Measurements from ENCODE around the gene CT47C1.

Gene CT47C1

GRCh38 chrX:119084766-119085165 is 12.0 kb downstream of the CT47C1 start:
- Histone ChIP-seq H3K36me3 (ENCODE audit: control insufficient read depth, insufficient read depth, low read length) (no peaks in the 10 kb centered on the region), H3K9ac (ENCODE audit: low read length) (no peak overlapping the region), H3K27ac (ENCODE audit: low read depth, low read length) (no peak overlapping the region), H3K4me1 (ENCODE audit: control insufficient read depth, insufficient read depth, low read length) (no peaks in the 10 kb centered on the region), H3K27me3 (ENCODE audit: control insufficient read depth, insufficient read depth, low read length) (no peaks in the 10 kb centered on the region), H3K4me3 (ENCODE audit: low read length) (no peak overlapping the region)

- Histone ChIP-seq H3K27me3 (ENCODE audit: control insufficient read depth, insufficient read depth, low read length) (no peaks in the 10 kb centered on the region), H3K9ac (ENCODE audit: low read length) (no peak overlapping the region), H3K27ac (ENCODE audit: low read depth, low read length) (no peak overlapping the region), H3K36me3 (ENCODE audit: control insufficient read depth, insufficient read depth, low read length) (no peaks in the 10 kb centered on the region), H3K4me3 (ENCODE audit: low read length) (no peak overlapping the region), H3K4me1 (ENCODE audit: control insufficient read depth, insufficient read depth, low read length) (no peaks in the 10 kb centered on the region)
Measured at GRCh38 chrX:119087121-119087520, 14.3 kb downstream of the CT47C1 start.

DNA sequence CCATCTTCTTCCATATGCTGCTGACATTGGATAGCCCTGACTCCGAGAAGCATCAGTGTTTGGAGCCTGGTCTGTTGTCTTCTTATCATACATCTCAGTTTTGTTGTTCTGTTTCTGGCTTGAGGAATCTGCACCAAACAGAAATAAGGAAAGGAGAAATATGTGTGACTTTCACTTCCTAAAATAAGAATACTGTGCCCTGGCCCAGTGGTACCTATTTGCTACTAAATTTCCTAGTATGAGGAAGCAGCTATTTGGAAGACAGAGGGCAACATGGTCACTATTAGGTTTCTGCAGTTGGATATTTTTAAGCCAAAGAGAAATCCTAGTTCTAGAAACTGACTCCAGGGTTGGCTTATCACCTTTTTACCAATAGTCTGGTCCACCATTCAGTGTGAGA is 16.8 kb downstream of the CT47C1 start:
- H3K4me1 ChIP-seq (ENCODE audit: control insufficient read depth, insufficient read depth, low read length): no peaks in the 10 kb centered on the region
- no peak overlapping the region for H3K9ac ChIP-seq (ENCODE audit: low read length)
- H3K4me3 ChIP-seq (ENCODE audit: low read length): no peak overlapping the region
- H3K27ac ChIP-seq (ENCODE audit: low read depth, low read length): no peak overlapping the region
- no peaks in the 10 kb centered on the region for H3K27me3 ChIP-seq (ENCODE audit: control insufficient read depth, insufficient read depth, low read length)
- H3K36me3 ChIP-seq (ENCODE audit: control insufficient read depth, insufficient read depth, low read length): no peaks in the 10 kb centered on the region

DNA sequence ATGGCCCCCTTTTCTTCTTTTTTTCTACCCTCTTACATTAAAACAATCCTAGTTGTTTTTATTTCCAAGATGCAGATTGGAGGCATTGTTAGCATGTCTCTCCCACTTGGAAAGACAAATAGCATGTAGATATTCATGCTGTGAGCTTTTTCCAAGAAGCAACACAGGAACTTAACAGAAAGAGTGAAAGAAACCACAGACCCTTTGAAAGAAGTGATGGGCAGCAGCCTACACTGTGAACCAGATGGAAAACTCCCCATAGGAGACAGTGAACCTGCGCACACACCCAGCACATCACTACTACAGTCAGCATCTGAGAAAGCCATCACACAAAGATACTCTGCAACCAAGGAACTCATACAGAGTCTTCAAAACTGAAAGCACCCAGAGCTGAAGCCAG is 17.8 kb downstream of the CT47C1 start:
- Histone ChIP-seq H3K27me3 (ENCODE audit: control insufficient read depth, insufficient read depth, low read length) (no peaks in the 10 kb centered on the region), H3K9ac (ENCODE audit: low read length) (no peak overlapping the region), H3K4me1 (ENCODE audit: control insufficient read depth, insufficient read depth, low read length) (no peaks in the 10 kb centered on the region), H3K4me3 (ENCODE audit: low read length) (no peak overlapping the region), H3K27ac (ENCODE audit: low read depth, low read length) (no peak overlapping the region), H3K36me3 (ENCODE audit: control insufficient read depth, insufficient read depth, low read length) (no peaks in the 10 kb centered on the region)

DNA sequence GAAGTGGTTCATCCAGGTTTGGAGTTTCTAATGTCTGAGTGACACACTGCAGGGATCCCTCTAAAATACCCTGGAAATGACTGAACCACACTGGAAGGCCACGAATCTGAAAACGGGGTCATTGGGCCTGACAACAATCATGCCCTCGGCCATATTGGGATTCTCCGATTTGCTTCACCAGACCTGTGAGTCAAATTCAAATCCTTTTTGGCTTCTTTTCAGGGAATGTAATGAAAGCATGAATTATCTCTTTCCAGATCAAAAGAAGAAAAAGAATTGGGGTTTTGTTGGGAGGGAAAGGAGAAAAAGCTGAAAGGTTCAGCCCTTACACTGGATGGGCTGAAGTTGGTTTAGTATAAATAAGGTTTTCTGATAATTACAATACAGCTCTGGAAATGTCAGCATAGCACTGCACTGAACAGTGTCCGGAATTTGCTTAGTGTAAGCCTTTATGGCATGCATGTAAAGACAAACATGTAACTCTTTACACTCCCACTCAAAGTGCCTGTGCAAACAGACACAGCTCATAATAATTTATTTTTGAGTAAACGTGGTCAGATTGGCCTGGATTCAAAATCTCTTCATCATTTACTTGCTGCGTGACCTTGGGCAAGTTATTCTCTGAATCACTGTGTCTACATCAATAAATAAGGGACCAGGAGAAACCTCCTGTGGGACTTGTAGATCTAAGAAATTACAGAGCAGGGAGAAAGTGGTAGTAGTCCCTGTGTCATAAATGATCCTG is 21.4 kb downstream of the CT47C1 start:
- Histone ChIP-seq H3K27me3 (ENCODE audit: control insufficient read depth, insufficient read depth, low read length) (no peaks in the 10 kb centered on the region), H3K4me3 (ENCODE audit: low read length) (no peak overlapping the region), H3K36me3 (ENCODE audit: control insufficient read depth, insufficient read depth, low read length) (no peaks in the 10 kb centered on the region), H3K9ac (ENCODE audit: low read length) (no peak overlapping the region), H3K4me1 (ENCODE audit: control insufficient read depth, insufficient read depth, low read length) (no peaks in the 10 kb centered on the region), H3K27ac (ENCODE audit: low read depth, low read length) (no peak overlapping the region)

GRCh38 chrX:119094819-119095218 is 22.0 kb downstream of the CT47C1 start:
- Histone ChIP-seq H3K27me3 (ENCODE audit: control insufficient read depth, insufficient read depth, low read length) (no peaks in the 10 kb centered on the region), H3K9ac (ENCODE audit: low read length) (no peak overlapping the region), H3K36me3 (ENCODE audit: control insufficient read depth, insufficient read depth, low read length) (no peaks in the 10 kb centered on the region), H3K4me3 (ENCODE audit: low read length) (no peak overlapping the region), H3K27ac (ENCODE audit: low read depth, low read length) (no peak overlapping the region), H3K4me1 (ENCODE audit: control insufficient read depth, insufficient read depth, low read length) (no peaks in the 10 kb centered on the region)

DNA sequence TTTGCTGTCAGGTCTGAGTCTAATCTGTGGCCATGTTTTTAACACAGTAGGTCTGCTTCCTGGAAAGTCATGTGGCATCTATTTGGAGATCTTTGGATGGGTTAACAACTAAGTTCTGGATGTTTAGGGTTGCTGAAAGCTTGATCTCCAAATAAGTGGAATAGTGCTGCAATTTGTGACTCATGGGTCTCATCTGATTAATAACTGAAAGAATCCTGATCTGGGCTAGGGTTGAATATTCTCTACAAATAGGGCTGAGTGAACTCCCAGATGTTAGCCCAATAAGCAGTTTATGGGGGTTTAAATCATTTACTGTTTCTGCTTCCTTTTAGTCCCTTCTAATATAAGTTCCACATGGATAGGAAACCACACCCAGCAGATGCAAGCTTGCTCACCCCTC is 23.1 kb downstream of the CT47C1 start:
- no peak overlapping the region for H3K9ac ChIP-seq (ENCODE audit: low read length)
- H3K36me3 ChIP-seq (ENCODE audit: control insufficient read depth, insufficient read depth, low read length): no peaks in the 10 kb centered on the region
- H3K27ac ChIP-seq (ENCODE audit: low read depth, low read length): no peak overlapping the region
- no peak overlapping the region for H3K4me3 ChIP-seq (ENCODE audit: low read length)
- no peaks in the 10 kb centered on the region for H3K4me1 ChIP-seq (ENCODE audit: control insufficient read depth, insufficient read depth, low read length)
- no peaks in the 10 kb centered on the region for H3K27me3 ChIP-seq (ENCODE audit: control insufficient read depth, insufficient read depth, low read length)

DNA sequence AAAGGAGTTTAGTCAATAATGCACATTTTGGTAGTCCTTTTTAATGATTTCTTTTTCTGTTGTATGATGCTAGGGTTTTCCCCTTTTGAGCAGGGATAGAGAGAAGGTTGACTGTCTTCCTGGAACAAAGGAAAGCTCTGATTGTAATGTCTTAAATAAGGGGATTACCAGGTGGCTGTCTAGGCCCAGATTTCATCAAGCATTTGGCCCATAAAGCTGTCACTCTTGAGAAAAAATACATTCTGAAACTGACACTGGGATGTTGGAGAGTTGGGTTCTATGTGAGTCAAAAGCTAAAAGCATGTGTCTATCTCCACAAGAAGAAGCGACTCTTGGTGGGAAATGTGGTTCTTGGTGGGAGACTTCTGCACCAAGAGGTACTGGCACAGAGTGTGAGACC is 28.4 kb downstream of the CT47C1 start:
- no peak overlapping the region for H3K27ac ChIP-seq (ENCODE audit: low read depth, low read length)
- no peak overlapping the region for H3K4me3 ChIP-seq (ENCODE audit: low read length)
- no peaks in the 10 kb centered on the region for H3K4me1 ChIP-seq (ENCODE audit: control insufficient read depth, insufficient read depth, low read length)
- no peak overlapping the region for H3K9ac ChIP-seq (ENCODE audit: low read length)
- no peaks in the 10 kb centered on the region for H3K36me3 ChIP-seq (ENCODE audit: control insufficient read depth, insufficient read depth, low read length)
- no peaks in the 10 kb centered on the region for H3K27me3 ChIP-seq (ENCODE audit: control insufficient read depth, insufficient read depth, low read length)

DNA sequence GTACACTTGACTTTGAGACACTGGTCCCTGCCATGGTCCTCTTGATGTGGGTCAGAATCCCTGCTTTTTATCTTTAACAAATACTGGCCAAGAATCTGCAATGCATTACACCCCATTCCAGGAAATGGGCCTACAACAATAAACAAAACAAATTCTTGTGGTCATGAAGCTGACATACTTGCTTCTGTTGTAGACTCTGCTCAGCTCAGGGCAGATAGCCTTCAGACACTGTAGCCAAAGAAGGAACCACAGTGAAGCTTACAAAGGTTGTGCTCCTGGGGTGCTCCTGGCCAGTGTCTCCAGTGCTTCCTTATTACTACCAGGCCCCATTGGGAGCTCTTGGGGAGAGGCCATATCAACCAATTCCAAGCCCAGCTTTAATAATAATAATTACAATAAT is 33.0 kb downstream of the CT47C1 start:
- Histone ChIP-seq H3K4me1 (ENCODE audit: control insufficient read depth, insufficient read depth, low read length) (no peaks in the 10 kb centered on the region), H3K36me3 (ENCODE audit: control insufficient read depth, insufficient read depth, low read length) (no peaks in the 10 kb centered on the region), H3K27ac (ENCODE audit: low read depth, low read length) (no peak overlapping the region), H3K27me3 (ENCODE audit: control insufficient read depth, insufficient read depth, low read length) (no peaks in the 10 kb centered on the region), H3K9ac (ENCODE audit: low read length) (no peak overlapping the region), H3K4me3 (ENCODE audit: low read length) (no peak overlapping the region)

- Histone ChIP-seq H3K27me3 (ENCODE audit: control insufficient read depth, insufficient read depth, low read length) (no peaks in the 10 kb centered on the region), H3K27ac (ENCODE audit: low read depth, low read length) (no peak overlapping the region), H3K9ac (ENCODE audit: low read length) (no peak overlapping the region), H3K36me3 (ENCODE audit: control insufficient read depth, insufficient read depth, low read length) (no peaks in the 10 kb centered on the region), H3K4me3 (ENCODE audit: low read length) (no peak overlapping the region), H3K4me1 (ENCODE audit: control insufficient read depth, insufficient read depth, low read length) (no peaks in the 10 kb centered on the region)
Measured at GRCh38 chrX:119107206-119107605, 34.4 kb downstream of the CT47C1 start.

- Histone ChIP-seq H3K9ac (ENCODE audit: low read length) (no peak overlapping the region), H3K4me1 (ENCODE audit: control insufficient read depth, insufficient read depth, low read length) (no peaks in the 10 kb centered on the region), H3K27ac (ENCODE audit: low read depth, low read length) (no peak overlapping the region), H3K27me3 (ENCODE audit: control insufficient read depth, insufficient read depth, low read length) (no peaks in the 10 kb centered on the region), H3K36me3 (ENCODE audit: control insufficient read depth, insufficient read depth, low read length) (no peaks in the 10 kb centered on the region), H3K4me3 (ENCODE audit: low read length) (no peak overlapping the region)
Measured at GRCh38 chrX:119118780-119119395, 46.1 kb downstream of the CT47C1 start.

GRCh38 chrX:119121341-119121740 is 48.5 kb downstream of the CT47C1 start:
- Histone ChIP-seq H3K9ac (ENCODE audit: low read length) (no peak overlapping the region), H3K27me3 (ENCODE audit: control insufficient read depth, insufficient read depth, low read length) (no peaks in the 10 kb centered on the region), H3K27ac (ENCODE audit: low read depth, low read length) (no peak overlapping the region), H3K36me3 (ENCODE audit: control insufficient read depth, insufficient read depth, low read length) (no peaks in the 10 kb centered on the region), H3K4me3 (ENCODE audit: low read length) (no peak overlapping the region), H3K4me1 (ENCODE audit: control insufficient read depth, insufficient read depth, low read length) (no peaks in the 10 kb centered on the region)

Measured in rectal smooth muscle tissue (tissue), 1 donor.